Activated CD8-positive, alpha-beta memory T cell treated with anti-CD3 and anti-CD28 coated beads, Interleukin-2, amount 50 U/mL, for 48 hours (primary cell): ENCODE measurements around the gene DCD.
"Not testable (repeated sequence)": the region's sequence is repeated elsewhere in the genome, so short reads cannot be mapped to it uniquely, and the experiment has no call there.

Experiments used
- DNase-seq: peaks from one replicate; pipeline ENCODE4 v3.0.0-alpha.2; 2020

The DCD gene

DNA sequence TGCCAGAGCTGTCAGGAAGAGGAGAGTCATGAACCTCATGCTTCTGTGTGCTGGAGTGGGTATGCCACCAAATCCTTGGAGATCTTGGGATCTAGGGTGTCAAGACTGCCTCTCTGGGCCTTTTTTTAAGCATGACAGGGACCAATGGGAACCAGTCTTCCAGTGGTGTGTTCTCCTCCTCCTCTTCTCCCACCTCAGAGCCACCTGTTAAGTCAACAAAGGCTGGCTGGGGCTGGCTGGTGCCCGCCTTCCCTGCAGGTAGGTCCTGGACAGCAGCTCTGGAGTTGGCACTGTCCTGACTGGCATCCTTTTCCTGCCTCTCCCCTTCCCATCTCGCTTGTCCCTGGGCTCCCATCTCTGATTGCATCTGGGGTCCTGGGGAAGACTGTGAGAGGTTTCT, at the start of gene DCD:
Gene DCD, minus strand, starts transcription at position 101 of the 400 bp plus-strand sequence. Its CDS starts 62 bp downstream, at position 39.
- no peak for DNase-seq

DNA sequence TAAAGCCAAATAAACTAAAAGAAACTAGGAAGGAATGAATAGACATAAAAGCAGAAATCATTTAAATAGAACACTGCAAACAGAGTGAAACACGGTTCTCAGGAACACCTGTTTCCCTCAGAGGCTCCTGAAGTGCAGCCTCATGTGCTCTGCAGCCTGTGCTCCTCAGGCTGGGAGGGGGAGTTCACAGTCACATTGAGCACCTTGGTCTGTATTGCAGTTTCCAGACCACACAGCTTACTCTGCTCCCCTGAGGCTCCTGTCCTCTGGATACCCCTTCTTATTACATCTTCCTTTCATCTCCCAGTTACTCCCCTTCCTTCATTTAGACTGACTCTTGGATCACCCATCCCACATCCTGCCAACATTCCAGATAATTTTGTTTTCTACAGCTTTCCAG, 49.7 kb upstream of the DCD start:
- DNase-seq: no peak

GRCh38 chr12:54692353-54692752, 44.2 kb upstream of the DCD start:
- no peak for DNase-seq

DNA sequence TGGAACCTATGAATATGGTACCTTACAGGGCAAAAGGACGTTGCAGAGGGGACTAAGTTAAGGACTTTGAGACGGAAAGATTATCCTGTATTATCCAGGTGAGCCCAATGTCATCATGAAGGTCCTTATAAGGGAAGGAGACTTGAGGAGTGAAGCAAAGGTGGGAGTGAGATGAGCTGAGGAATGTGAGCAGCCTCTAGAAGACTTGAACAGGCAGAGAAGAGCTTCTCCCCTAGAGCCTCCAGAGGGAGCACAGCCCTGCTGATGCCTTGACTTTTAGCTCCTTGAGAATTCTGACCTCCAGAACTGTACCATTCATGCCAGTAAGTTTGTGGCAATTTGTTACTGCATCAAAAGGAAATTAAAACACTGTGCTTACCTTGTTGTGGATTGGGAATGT, 41.8 kb upstream of the DCD start:
- no peak for DNase-seq

- no peak for DNase-seq
Measured at GRCh38 chr12:54689034-54689372, 40.8 kb upstream of the DCD start.

DNA sequence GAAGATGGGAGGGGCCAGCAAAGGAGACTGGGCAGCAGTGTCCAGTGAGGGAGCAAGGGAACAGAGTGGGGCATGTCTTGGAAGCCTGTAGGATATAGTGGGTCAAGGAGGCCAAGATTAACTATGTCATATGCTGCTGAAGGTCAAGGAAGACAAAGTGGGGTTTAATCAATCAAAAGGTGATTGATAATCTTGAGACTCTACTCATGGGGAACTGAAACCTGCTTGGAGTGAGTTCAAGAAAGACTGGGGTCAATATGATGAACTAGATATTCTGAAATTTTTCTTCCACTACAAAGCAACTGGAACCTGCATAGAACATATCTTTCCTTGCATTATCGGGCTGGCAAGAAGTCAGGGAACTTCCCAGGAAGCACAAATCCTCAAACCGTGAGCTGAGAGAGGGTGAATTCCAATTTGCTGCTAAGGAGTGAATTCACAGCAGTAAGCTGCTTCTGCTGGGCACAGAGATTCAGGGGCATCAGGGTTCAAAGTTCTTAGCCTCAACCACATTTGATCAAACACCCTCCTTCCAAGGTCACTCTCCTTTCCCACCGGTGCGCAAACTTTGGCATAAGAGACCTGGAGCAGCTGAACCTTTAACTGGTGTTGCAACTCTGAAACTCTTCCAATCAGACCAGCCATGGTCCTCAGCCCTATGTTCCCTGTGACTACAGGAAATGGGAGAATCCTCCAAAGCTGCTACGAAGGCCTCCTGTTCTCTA, 40.3 kb upstream of the DCD start:
- no peak for DNase-seq

DNA sequence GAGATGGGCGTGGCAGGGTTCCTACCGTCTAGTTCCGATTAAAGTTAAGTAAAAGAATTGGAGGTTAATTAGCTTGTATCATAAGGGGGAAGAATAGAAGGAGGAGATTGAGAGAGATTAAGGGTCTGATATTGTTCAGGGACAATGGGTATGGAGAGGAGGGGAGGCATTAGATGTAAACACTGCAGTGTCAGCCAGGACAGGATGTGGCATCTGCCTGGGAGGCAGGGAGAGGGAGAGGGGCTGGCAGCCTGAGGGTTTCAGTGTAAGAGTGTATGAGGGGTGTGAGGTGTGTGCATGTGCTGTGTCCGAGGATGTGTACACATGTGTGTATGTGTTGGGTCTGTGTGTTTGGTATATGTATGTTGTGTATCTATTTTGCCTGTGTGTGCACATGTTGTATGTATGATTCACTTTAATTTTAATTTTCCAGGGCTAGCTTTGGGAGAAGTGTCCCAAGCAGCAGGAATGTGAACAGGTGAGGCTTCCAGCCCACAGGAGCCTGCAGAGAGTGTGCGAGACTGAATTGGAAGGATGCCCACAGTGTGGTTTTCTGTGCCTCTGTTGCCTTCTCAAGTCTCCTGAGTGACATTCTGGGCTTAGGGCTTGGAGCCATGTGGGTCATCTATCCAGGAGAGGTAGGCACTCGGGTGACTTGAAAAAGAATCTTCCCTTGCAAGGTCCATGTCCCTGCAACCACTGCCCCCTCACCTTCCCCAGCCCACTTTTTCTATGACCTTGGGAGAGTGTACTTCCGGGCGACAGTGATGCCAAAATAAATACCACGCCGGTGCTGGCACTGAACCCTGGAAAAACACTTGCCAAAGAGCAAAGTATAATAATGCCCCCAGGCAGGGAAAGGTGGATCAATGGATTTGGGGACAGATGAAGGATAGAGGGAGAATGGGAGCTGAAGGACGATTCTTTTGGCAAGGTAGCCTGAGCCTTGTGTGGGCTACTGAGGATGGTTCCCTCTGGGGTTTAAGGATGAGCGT, 36.8 kb upstream of the DCD start:
- DNase-seq: no peak

- no peak for DNase-seq
Measured at GRCh38 chr12:54683398-54683797, 35.2 kb upstream of the DCD start.

DNA sequence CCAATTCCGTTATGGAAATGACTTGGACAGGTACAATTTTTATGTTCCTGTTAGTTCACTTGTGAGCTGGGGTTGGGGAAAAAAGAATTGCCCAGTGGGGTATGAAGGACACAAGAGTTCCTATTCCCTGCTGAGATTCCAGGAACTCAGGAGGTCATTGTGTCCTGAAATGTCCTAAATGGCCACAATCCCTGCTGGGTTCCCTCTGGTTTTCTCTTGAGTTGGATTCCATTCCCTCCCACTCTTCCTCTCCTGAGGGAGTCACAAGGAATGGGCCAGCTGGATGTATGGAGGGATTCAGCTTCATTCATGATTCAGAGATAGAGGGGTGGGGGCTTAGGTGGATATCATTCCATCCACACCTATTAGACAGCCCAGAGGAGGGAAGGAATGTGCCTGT, 34.5 kb upstream of the DCD start:
- no peak for DNase-seq

DNA sequence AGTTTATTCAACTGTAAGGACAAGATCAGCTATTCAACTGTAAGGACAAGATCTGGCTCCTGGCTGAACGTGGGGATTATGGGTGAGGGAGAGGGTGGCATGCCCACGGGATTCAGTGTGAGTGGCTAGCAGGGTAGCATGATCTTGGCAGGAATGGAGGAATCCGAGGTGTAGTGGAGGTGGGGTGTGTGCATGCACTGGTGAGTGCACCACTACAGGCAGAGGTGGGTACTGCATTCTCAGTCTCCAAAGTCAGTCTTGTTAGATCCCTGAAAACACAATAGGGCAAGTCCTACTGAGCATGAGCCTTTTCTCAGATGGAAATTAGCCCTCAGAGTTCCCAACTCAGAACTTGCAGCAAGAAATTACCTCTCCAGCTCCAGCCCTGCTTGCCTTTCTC, 32.2 kb upstream of the DCD start:
- peak; percentile 57 for DNase-seq

- DNase-seq: no peak
Measured at GRCh38 chr12:54678131-54678530, 30.0 kb upstream of the DCD start.

- DNase-seq: no peak
Measured at GRCh38 chr12:54667945-54668344, 19.8 kb upstream of the DCD start.

- DNase-seq: no peak
Measured at GRCh38 chr12:54666008-54666407, 17.8 kb upstream of the DCD start.

- not testable (repeated sequence) for DNase-seq
Measured at GRCh38 chr12:54665022-54665635, 17.0 kb upstream of the DCD start.

GRCh38 chr12:54663603-54664002, 15.4 kb upstream of the DCD start:
- DNase-seq: no peak

DNA sequence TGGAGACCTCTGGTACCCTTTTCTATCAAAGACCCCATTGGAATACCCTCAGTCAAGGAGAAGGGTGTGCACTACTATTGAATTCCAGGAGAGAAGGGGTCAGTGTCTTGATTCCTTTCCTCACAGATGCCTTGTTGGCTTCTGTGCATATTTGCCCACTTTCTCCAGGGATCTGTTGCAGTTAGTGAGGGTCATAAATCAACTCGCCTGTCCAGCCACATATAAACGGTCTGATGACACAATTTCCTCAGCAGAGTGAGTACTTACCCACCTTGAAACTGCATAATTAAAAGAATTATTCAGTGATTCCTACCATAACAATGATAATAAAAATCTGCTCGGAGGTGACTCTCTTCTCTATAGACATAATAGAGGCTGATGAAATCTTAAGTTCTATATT, 13.9 kb upstream of the DCD start:
- no peak for DNase-seq

GRCh38 chr12:54661048-54661447, 12.9 kb upstream of the DCD start:
- no peak for DNase-seq

- no peak for DNase-seq
Measured at GRCh38 chr12:54660320-54660962, 12.3 kb upstream of the DCD start.

- peak; percentile 68 for DNase-seq
Measured at GRCh38 chr12:54658306-54659264, 10.4 kb upstream of the DCD start.

GRCh38 chr12:54657105-54657607, 9.0 kb upstream of the DCD start:
- DNase-seq: no peak

DNA sequence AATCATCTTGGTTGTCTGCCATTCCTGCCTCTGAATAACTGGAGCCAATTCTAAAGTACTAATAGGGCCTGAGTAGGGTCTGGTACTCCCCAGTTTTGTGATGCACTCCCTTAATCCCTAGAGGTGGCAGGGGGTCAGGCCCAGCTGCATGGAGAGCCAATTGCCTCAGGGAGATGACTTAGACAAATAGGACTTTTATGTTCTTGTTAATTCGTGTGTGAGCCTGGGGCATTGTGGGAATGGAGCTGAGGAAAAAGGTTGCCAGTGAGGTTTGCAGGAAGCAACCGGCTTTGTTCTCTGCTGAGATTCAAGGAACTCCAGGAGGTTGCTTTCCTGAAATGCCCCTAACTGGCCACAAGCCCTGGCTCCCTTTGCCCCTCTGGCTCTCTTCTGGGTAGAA, 6.8 kb upstream of the DCD start:
- DNase-seq: no peak

- DNase-seq: no peak
Measured at GRCh38 chr12:54653025-54653424, 4.9 kb upstream of the DCD start.
